Smooth muscle cell (in vitro differentiated cells): ENCODE measurements around the gene AGPAT4. TPM values are rescaled to one million over a fixed set of nuclear protein-coding genes. Genes with fewer than 3 reads are reported as not detected.
A peak's percentile ranks its signal among the peaks of the same experiment; 100 is the strongest.

Experiments
- DNase-seq: peaks from one replicate; lab custom pipeline; 2025; ENCODE audit not compliant: unreplicated experiment; lab: John Stamatoyannopoulos, UW
- H2AFZ ChIP-seq: fragments of 200-600 bp; sonication (generic); 2 replicates; pipeline ENCODE4 v1.6.0; 2016; ENCODE audit warnings: antibody characterized with exemption, low read depth, mild to moderate bottlenecking
- H3F3A ChIP-seq: fragments of 200-600 bp; sonication (generic); 2 replicates; pipeline ENCODE4 v1.6.0; 2017; ENCODE audit warnings: antibody characterized with exemption, low read depth
- H3K27ac ChIP-seq: fragments of 200-600 bp; sonication (generic); 2 replicates; pipeline ENCODE4 v1.5.1; 2016; ENCODE audit warnings: low read depth, mild to moderate bottlenecking
- H3K27me3 ChIP-seq: fragments of 200-600 bp; sonication (generic); 2 replicates; pipeline ENCODE4 v1.6.1; 2016; ENCODE audit warnings: low read depth, mild to moderate bottlenecking
- H3K36me3 ChIP-seq: fragments of 200-600 bp; sonication (generic); 2 replicates; pipeline ENCODE4 v1.5.1; 2016; ENCODE audit warnings: low read depth
- H3K4me1 ChIP-seq: fragments of 200-600 bp; sonication (generic); 2 replicates; pipeline ENCODE4 v1.5.1; 2016; ENCODE audit warnings: low read depth
- H3K4me2 ChIP-seq: fragments of 200-600 bp; sonication (generic); 2 replicates; pipeline ENCODE4 v1.6.0; 2016; ENCODE audit warnings: mild to moderate bottlenecking
- H3K4me3 ChIP-seq: fragments of 200-600 bp; sonication (generic); 2 replicates; pipeline ENCODE4 v1.5.1; 2016; ENCODE audit warnings: mild to moderate bottlenecking
- H3K79me2 ChIP-seq: fragments of 200-600 bp; sonication (generic); 2 replicates; pipeline ENCODE4 v1.6.0; 2016; ENCODE audit warnings: low read depth, mild to moderate bottlenecking
- H3K9ac ChIP-seq: fragments of 200-600 bp; sonication (generic); 2 replicates; pipeline ENCODE4 v1.6.0; 2016; ENCODE audit warnings: low read depth
- H3K9me3 ChIP-seq: fragments of 200-600 bp; sonication (generic); replicated peaks from 2 replicates; pipeline ENCODE4 v1.5.1; 2016; ENCODE audit warnings: low read depth
- H4K20me1 ChIP-seq: fragments of 200-600 bp; sonication (generic); 2 replicates; pipeline ENCODE4 v1.6.0; 2016; ENCODE audit warnings: low read depth
- CTCF ChIP-seq: fragments of 200-600 bp; sonication (generic); IDR thresholded peaks from 2 replicates; pipeline ENCODE4 v1.5.1; 2017; ENCODE audit warnings: borderline replicate concordance, mild to moderate bottlenecking, antibody characterized with exemption; ENCODE audit not compliant: insufficient read depth, poor library complexity, severe bottlenecking
- WGBS: methylation state at CpG from one replicate; pipeline ENCODE4 v1.1.7; 2016; ENCODE audit warnings: low lambda C conversion rate; 5-methylcytosine and 5-hydroxymethylcytosine counted together
- polyA plus RNA-seq: library from polyadenylated mRNA; unstranded; fragments of >200 nt; fragmentation: Nextera tagmentation; extraction: Ambion mirVana; gene quantifications from 2 replicates; pipeline ENCODE4 v1.2.1, GENCODE V29; 2016
- total RNA-seq: library from RNA; depleted of rRNA; stranded (reverse); fragments of >200 nt; gene quantifications from 2 replicates; pipeline ENCODE4 v1.2.3, GENCODE V29; 2014

Gene AGPAT4
- total and polyA plus RNA-seq, 2 experiments from 2014 or later, result 51.4 to 51.8 TPM

- H3K79me2 ChIP-seq, result peaks cover 97% of the 10 kb centered on the region
- peak overlapping the region; percentile 70 for H3K4me2 ChIP-seq
- peak overlapping the region; percentile 85 for H3K27ac ChIP-seq
- DNase-seq, result no peak
- H3K9ac ChIP-seq, result peak overlapping the region; percentile 76
- H3F3A ChIP-seq, result peaks cover 25% of the 10 kb centered on the region
- peaks cover 3% of the 10 kb centered on the region for H4K20me1 ChIP-seq
- no peaks in the 10 kb centered on the region for H3K27me3 ChIP-seq
- no peak overlapping the region for H2AFZ ChIP-seq
- 68% methylated on average over 28 of the region's 28 CpGs for WGBS
- H3K4me3 ChIP-seq, result no peak overlapping the region
- H3K4me1 ChIP-seq, result peaks cover 20% of the 10 kb centered on the region
- no peaks in the 10 kb centered on the region for H3K36me3 ChIP-seq
- no peak for TF ChIP-seq CTCF
- no peaks in the 10 kb centered on the region for H3K9me3 ChIP-seq
These were observed 30.8 kb downstream of the AGPAT4 start for GRCh38 chr6:161242779-161243693.

- Histone ChIP-seq H3K4me1 (peaks cover 20% of the 10 kb centered on the region), H3K4me3 (no peak overlapping the region), H3K36me3 (no peaks in the 10 kb centered on the region), H4K20me1 (peaks cover 3% of the 10 kb centered on the region), H3K27me3 (no peaks in the 10 kb centered on the region), H3K9ac (no peak overlapping the region), H3K27ac (peak overlapping the region; percentile 85), H3K9me3 (no peaks in the 10 kb centered on the region), H3F3A (peaks cover 25% of the 10 kb centered on the region), H2AFZ (no peak overlapping the region), H3K4me2 (no peak overlapping the region), H3K79me2 (peaks cover 97% of the 10 kb centered on the region)
- DNase-seq, result no peak
- TF ChIP-seq CTCF, result no peak
- WGBS, result 97% methylated on average over 10 of the region's 10 CpGs
These were observed 31.7 kb downstream of the AGPAT4 start for GRCh38 chr6:161242113-161242512.

GRCh38 chr6:161239001-161239400 is 34.9 kb downstream of the AGPAT4 start:
- H3K36me3 ChIP-seq, result no peaks in the 10 kb centered on the region
- peaks cover 90% of the 10 kb centered on the region for H3K79me2 ChIP-seq
- H3K4me3 ChIP-seq, result no peak overlapping the region
- TF ChIP-seq CTCF, result no peak
- peak overlapping the region; percentile 40 for H3K27ac ChIP-seq
- no peaks in the 10 kb centered on the region for H4K20me1 ChIP-seq
- no peak for DNase-seq
- no peak overlapping the region for H2AFZ ChIP-seq
- H3K9me3 ChIP-seq, result no peaks in the 10 kb centered on the region
- peaks cover 33% of the 10 kb centered on the region for H3F3A ChIP-seq
- WGBS, result 91% methylated on average over 6 of the region's 6 CpGs
- H3K4me2 ChIP-seq, result no peak overlapping the region
- H3K4me1 ChIP-seq, result peaks cover 17% of the 10 kb centered on the region
- H3K9ac ChIP-seq, result no peak overlapping the region
- no peaks in the 10 kb centered on the region for H3K27me3 ChIP-seq

- no peaks in the 10 kb centered on the region for H3K36me3 ChIP-seq
- H2AFZ ChIP-seq, result no peak overlapping the region
- peaks cover 86% of the 10 kb centered on the region for H3K79me2 ChIP-seq
- no peaks in the 10 kb centered on the region for H3K27me3 ChIP-seq
- peak overlapping the region; percentile 40 for H3K27ac ChIP-seq
- WGBS, result 81% methylated on average over 5 of the region's 5 CpGs
- no peak overlapping the region for H3K4me3 ChIP-seq
- H3K4me1 ChIP-seq, result peaks cover 13% of the 10 kb centered on the region
- TF ChIP-seq CTCF, result no peak
- no peak overlapping the region for H3K4me2 ChIP-seq
- H3K9me3 ChIP-seq, result no peaks in the 10 kb centered on the region
- no peak overlapping the region for H3K9ac ChIP-seq
- peaks cover 28% of the 10 kb centered on the region for H3F3A ChIP-seq
- no peaks in the 10 kb centered on the region for H4K20me1 ChIP-seq
- no peak for DNase-seq
These were observed 35.4 kb downstream of the AGPAT4 start for GRCh38 chr6:161238500-161238899.
